Ovary (tissue), 9 donors: ENCODE data around the gene SLC13A2. TPM values are rescaled to one million over a fixed set of nuclear protein-coding genes. Genes with fewer than 3 reads are reported as not detected.
"Not testable (repeated sequence)": the region's sequence is repeated elsewhere in the genome, so short reads cannot be mapped to it uniquely, and the experiment has no call there.

ENCODE experiments used
- DNase-seq, 5 donors: peaks; one replicate each; pipeline ENCODE4 v3.0.0-alpha.2; 2019 to 2020
- H3K27ac ChIP-seq, 2 donors: fragments of 200-600 bp; one replicate each; pipeline versions ENCODE4 v1.5.1 to v1.8.0; 2019 to 2022
- H3K27me3 ChIP-seq: fragments of 200-600 bp; one replicate; pipeline ENCODE4 v1.8.0; 2022
- H3K36me3 ChIP-seq: fragments of 200-600 bp; sonication (generic); one replicate; pipeline ENCODE4 v1.5.1; 2019
- H3K4me1 ChIP-seq: one replicate; pipeline ENCODE4 v1.8.1; 2013; ENCODE audit warnings: mild to moderate bottlenecking, moderate library complexity; ENCODE audit not compliant: insufficient read depth
- H3K4me3 ChIP-seq: fragments of 200-600 bp; sonication (generic); one replicate; pipeline ENCODE4 v1.5.1; 2017
- H3K9me3 ChIP-seq, 2 donors: fragments of 200-600 bp in 1 of 2; sonication (generic) in 1 of 2; one replicate each; pipeline versions ENCODE4 v1.5.1 to v1.8.1; 2013 to 2019; ENCODE audit warnings: mild to moderate bottlenecking in 1 of 2, moderate library complexity in 1 of 2
- CTCF ChIP-seq, 3 donors: fragments of 450-650 bp in 2 of 3; fragments of 200-600 bp in 1 of 3; IDR thresholded peaks; one replicate each; pipeline versions ENCODE4 v1.5.1 to v1.8.0; 2016 to 2022; ENCODE audit warnings: antibody characterized with exemption in 3 of 3, mild to moderate bottlenecking in 1 of 3
- EP300 ChIP-seq: sonication (generic); formaldehyde crosslinking; IDR thresholded peaks from one replicate; pipeline ENCODE4 v1.6.1; 2017; ENCODE audit warnings: antibody characterized with exemption
- POLR2A ChIP-seq: fragments of 450-650 bp; IDR thresholded peaks from one replicate; pipeline ENCODE4 v1.6.1; 2017; ENCODE audit warnings: antibody characterized with exemption, mild to moderate bottlenecking, moderate library complexity
- WGBS, 3 donors: extraction: QIAGEN DNeasy Blood & Tissue Kit in 1 of 3; methylation state at CpG; one replicate each; pipeline versions ENCODE4 v1.1.5 to v1.1.7; 2013 to 2017; 5-methylcytosine and 5-hydroxymethylcytosine counted together
- intact Hi-C, 4 donors: fragments of 100-400 bp; cut with DNase I; formaldehyde crosslinking; loops; one replicate each; pipeline versions ENCODE4 v1.11.0 to v1.15.1; 2022 to 2023
- polyA plus RNA-seq, 2 donors: library from polyadenylated mRNA; stranded (reverse); fragments of 200-250 nt in 1 of 2; fragments of 350-450 nt in 1 of 2; fragmentation: Illumina TruSeq in 1 of 2; extraction: RNeasy Lipid Tissue Mini Kit (QIAGEN cat#74804) in 1 of 2; gene quantifications; one replicate each; pipeline ENCODE4 v1.2.3, GENCODE V29; 2013 to 2014
- total RNA-seq, 7 donors: library from RNA; depleted of rRNA in 2 of 7; stranded (reverse); fragments of >200 nt in 2 of 7; fragmentation: NEBNext Ultra II Directional in 3 of 7; extraction: Animal tissue kit (Norgen Biotek cat#: 25700) in 3 of 7; gene quantifications; one replicate each; pipeline versions ENCODE4 v1.1.0 to v1.2.4, GENCODE V29; 2016 to 2023
- donor health status: DM: no; HTN: no; CAD: no; lungs with moderate emphysema.
- donor health status: DM: no; HTN: no; CAD: no.
- donor health status: Bipolar disorder and iron deficiency.
- donor health status: DM: yes; HTN: yes; CAD: no.
- donor health status: DM: no; HTN: no; CAD: no.
- donor health status: DM: yes; HTN: yes; CAD: no.

SLC13A2 gene
- total and polyA plus RNA-seq, 9 donors, result 0.95 TPM; not detected in 8

GRCh38 chr17:28520687-28521086, 47.2 kb downstream of the SLC13A2 start:
- no peak for TF ChIP-seq CTCF (IDR thresholded peaks at IDR 0.05)
- TF ChIP-seq EP300, result no peak
- TF ChIP-seq POLR2A, result no peak
- H3K4me1 ChIP-seq, result no peaks in the 10 kb centered on the region
- no peak overlapping the region for H3K4me3 ChIP-seq
- H3K27ac ChIP-seq, result no peak overlapping the region
- WGBS, 3 donors, result 64 to 80% (median 76%) methylated on average over 6 of the region's 6 CpGs
- H3K27me3 ChIP-seq, result no peaks in the 10 kb centered on the region
- no peak for DNase-seq
- H3K36me3 ChIP-seq, result no peaks in the 10 kb centered on the region
- intact Hi-C loops, result no loop called here
- no peaks in the 10 kb centered on the region for H3K9me3 ChIP-seq

- no peaks in the 10 kb centered on the region for H3K9me3 ChIP-seq
- TF ChIP-seq POLR2A (no peak), CTCF (IDR thresholded peaks at IDR 0.05) (no peak), EP300 (no peak)
- intact Hi-C loops, result no loop called here
- no peak overlapping the region for H3K27ac ChIP-seq
- H3K36me3 ChIP-seq, result no peaks in the 10 kb centered on the region
- H3K4me3 ChIP-seq, result no peak overlapping the region
- 36 to 53% (median 52%) methylated on average over 21 of the region's 21 CpGs for WGBS, 3 donors
- no peaks in the 10 kb centered on the region for H3K4me1 ChIP-seq
- no peaks in the 10 kb centered on the region for H3K27me3 ChIP-seq
- no peak for DNase-seq
These were observed 48.1 kb downstream of the SLC13A2 start for GRCh38 chr17:28521311-28522085.

GRCh38 chr17:28522281-28522680, 48.8 kb downstream of the SLC13A2 start:
- H3K4me1 ChIP-seq, H3K4me3 ChIP-seq, H3K27me3 ChIP-seq, H3K9me3 ChIP-seq, DNase-seq, intact Hi-C loops, H3K36me3 ChIP-seq, H3K27ac ChIP-seq: not testable (repeated sequence)
- 88 to 92% (median 91%) methylated on average over 4 of the region's 4 CpGs for WGBS, 3 donors

GRCh38 chr17:28523186-28523585, 49.7 kb downstream of the SLC13A2 start:
- no peak for DNase-seq
- H3K4me3 ChIP-seq, result no peak overlapping the region
- H3K27me3 ChIP-seq, result no peaks in the 10 kb centered on the region
- intact Hi-C loops, result no loop called here
- TF ChIP-seq EP300 (no peak), POLR2A (no peak), CTCF (IDR thresholded peaks at IDR 0.05) (no peak)
- H3K36me3 ChIP-seq, result no peaks in the 10 kb centered on the region
- WGBS, 3 donors, result 81 to 86% (median 82%) methylated on average over 6 of the region's 6 CpGs
- H3K9me3 ChIP-seq, result no peaks in the 10 kb centered on the region
- H3K27ac ChIP-seq, result no peak overlapping the region
- no peaks in the 10 kb centered on the region for H3K4me1 ChIP-seq

- Histone ChIP-seq H3K4me3 (no peak overlapping the region), H3K27ac (no peak overlapping the region), H3K36me3 (no peaks in the 10 kb centered on the region), H3K27me3 (no peaks in the 10 kb centered on the region), H3K9me3 (no peaks in the 10 kb centered on the region), H3K4me1 (no peaks in the 10 kb centered on the region)
- no peak for DNase-seq
- intact Hi-C loops, result no loop called here
- no peak for TF ChIP-seq CTCF (IDR thresholded peaks at IDR 0.05)
- no peak for TF ChIP-seq EP300
- TF ChIP-seq POLR2A, result no peak
- WGBS, 3 donors, result 81 to 84% (median 81%) methylated on average over 10 to 15 of the region's 15 CpGs
These were observed 50.4 kb downstream of the SLC13A2 start for GRCh38 chr17:28523876-28524275.
